Transverse colon (tissue), 4 donors: ENCODE data around the gene DOCK8.

ENCODE experiments used
- CTCF ChIP-seq, 5 experiments: fragments of 200-600 bp in 3 of 5; fragments of 450-650 bp in 2 of 5; sonication (generic) in 3 of 5; IDR thresholded peaks; 1 replicate in 2 of 5; 2 replicates in 3 of 5; pipeline ENCODE4 v1.5.1; 2016 to 2017; ENCODE audit warnings: antibody characterized with exemption in 5 of 5, inconsistent platforms in 3 of 5, mild to moderate bottlenecking in 2 of 5, moderate library complexity in 1 of 5
- EP300 ChIP-seq: sonication (generic); formaldehyde crosslinking; IDR thresholded peaks from one replicate; pipeline ENCODE4 v1.6.1; 2017; ENCODE audit warnings: antibody characterized with exemption, low read depth
- POLR2A ChIP-seq: fragments of 450-650 bp; IDR thresholded peaks from one replicate; pipeline ENCODE4 v1.6.1; 2016; ENCODE audit warnings: antibody characterized with exemption, mild to moderate bottlenecking, moderate library complexity
- POLR2AphosphoS5 ChIP-seq, 3 donors: sonication (generic); formaldehyde crosslinking; IDR thresholded peaks; one replicate each; pipeline ENCODE4 v1.6.1; 2016; ENCODE audit warnings: antibody characterized with exemption in 3 of 3

GRCh38 chr9:249025-249424, 34.4 kb downstream of the DOCK8 start:
- no peak for TF ChIP-seq EP300
- TF ChIP-seq POLR2AphosphoS5 (IDR thresholded peaks at IDR 0.05) = no peak
- no peak for TF ChIP-seq CTCF (IDR thresholded peaks at IDR 0.05)
- no peak for TF ChIP-seq POLR2A
